Cardiac muscle cell (in vitro differentiated cells and primary cell): ENCODE data around the gene PDE6A. TPM values are rescaled to one million over a fixed set of nuclear protein-coding genes. Genes with fewer than 3 reads are reported as not detected.

Experiments
- DNase-seq, 2 donors: peaks; one replicate each; pipeline versions ENCODE4 v3.0.0 to v3.0.0-alpha.2; 2010 to 2017; ENCODE audit warnings: low read depth in 1 of 2, low spot score in 1 of 2
- H3K27ac ChIP-seq: fragments of 200-600 bp; sonication (generic); 2 replicates; pipeline ENCODE4 v1.5.1; 2016
- H3K27me3 ChIP-seq: fragments of 200-600 bp; sonication (generic); 2 replicates; pipeline ENCODE4 v1.6.0; 2016; ENCODE audit warnings: control low read depth
- H3K36me3 ChIP-seq: fragments of 200-600 bp; sonication (generic); 2 replicates; pipeline ENCODE4 v1.5.1; 2016; ENCODE audit warnings: control low read depth
- H3K4me1 ChIP-seq: fragments of 200-600 bp; sonication (generic); 2 replicates; pipeline ENCODE4 v1.8.1; 2017; ENCODE audit warnings: low read depth, mild to moderate bottlenecking, mixed run types
- H3K4me3 ChIP-seq: fragments of 200-600 bp; sonication (generic); 2 replicates; pipeline ENCODE4 v1.5.1; 2016; ENCODE audit warnings: mild to moderate bottlenecking
- H3K9me3 ChIP-seq: fragments of 200-600 bp; sonication (generic); 2 replicates; pipeline ENCODE4 v1.5.1; 2017; ENCODE audit warnings: low read depth, mild to moderate bottlenecking, control low read depth
- polyA plus RNA-seq: library from polyadenylated mRNA; unstranded; fragments of >200 nt; fragmentation: Nextera tagmentation; extraction: Ambion mirVana; gene quantifications from 2 replicates; pipeline ENCODE4 v1.2.1, GENCODE V29; 2016
- total RNA-seq: library from RNA; depleted of rRNA; stranded (reverse); fragments of >200 nt; gene quantifications from 2 replicates; pipeline ENCODE4 v1.2.3, GENCODE V29; 2016
- TF ChIP-seq, protein P1 (sequence below): IDR thresholded peaks from 2 replicates; pipeline ENCODE4 v1.5.1; 2012; ENCODE audit warnings: low read depth, mild to moderate bottlenecking, low read length

The PDE6A gene
- total and polyA plus RNA-seq, 2 experiments from 2014 or later, result not detected

DNA sequence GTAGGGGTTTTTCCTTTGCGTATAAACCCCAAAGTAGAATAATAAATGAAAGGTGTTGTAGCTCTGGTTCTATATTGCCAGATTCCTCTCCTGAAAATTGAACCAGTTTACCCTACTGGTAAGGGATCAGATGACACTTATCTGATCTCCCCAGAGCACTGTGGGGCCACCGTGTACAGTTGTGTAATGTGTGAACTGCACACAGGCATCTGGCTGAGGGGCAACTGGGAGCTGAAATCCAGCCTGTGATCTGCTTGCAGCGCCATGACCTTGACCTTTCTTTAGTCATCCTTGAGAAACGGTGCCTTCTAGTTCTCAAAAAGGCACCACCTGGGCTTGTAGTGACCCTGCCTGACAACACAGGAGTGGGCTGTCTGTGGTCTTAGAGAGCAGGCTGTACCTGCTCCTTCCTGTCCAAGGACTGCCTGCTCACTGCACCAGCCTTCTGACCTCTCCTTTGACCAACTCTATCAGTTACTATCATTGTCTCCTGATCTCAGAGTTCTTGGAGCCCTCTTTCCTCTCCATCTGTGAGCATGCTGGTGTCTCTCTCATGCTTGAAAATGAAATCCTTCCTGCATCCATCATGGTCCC lies 40.2 kb downstream of the PDE6A start:
- Histone ChIP-seq H3K4me3 (no peak overlapping the region), H3K36me3 (no peaks in the 10 kb centered on the region), H3K9me3 (no peaks in the 10 kb centered on the region), H3K27ac (peak overlapping the region; percentile 42), H3K27me3 (no peaks in the 10 kb centered on the region), H3K4me1 (peaks cover 8% of the 10 kb centered on the region)
- peak in 1 of 2 donors; percentile 5 for DNase-seq
- TF ChIP-seq, protein P1, sequence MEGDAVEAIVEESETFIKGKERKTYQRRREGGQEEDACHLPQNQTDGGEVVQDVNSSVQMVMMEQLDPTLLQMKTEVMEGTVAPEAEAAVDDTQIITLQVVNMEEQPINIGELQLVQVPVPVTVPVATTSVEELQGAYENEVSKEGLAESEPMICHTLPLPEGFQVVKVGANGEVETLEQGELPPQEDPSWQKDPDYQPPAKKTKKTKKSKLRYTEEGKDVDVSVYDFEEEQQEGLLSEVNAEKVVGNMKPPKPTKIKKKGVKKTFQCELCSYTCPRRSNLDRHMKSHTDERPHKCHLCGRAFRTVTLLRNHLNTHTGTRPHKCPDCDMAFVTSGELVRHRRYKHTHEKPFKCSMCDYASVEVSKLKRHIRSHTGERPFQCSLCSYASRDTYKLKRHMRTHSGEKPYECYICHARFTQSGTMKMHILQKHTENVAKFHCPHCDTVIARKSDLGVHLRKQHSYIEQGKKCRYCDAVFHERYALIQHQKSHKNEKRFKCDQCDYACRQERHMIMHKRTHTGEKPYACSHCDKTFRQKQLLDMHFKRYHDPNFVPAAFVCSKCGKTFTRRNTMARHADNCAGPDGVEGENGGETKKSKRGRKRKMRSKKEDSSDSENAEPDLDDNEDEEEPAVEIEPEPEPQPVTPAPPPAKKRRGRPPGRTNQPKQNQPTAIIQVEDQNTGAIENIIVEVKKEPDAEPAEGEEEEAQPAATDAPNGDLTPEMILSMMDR, result no peak

DNA sequence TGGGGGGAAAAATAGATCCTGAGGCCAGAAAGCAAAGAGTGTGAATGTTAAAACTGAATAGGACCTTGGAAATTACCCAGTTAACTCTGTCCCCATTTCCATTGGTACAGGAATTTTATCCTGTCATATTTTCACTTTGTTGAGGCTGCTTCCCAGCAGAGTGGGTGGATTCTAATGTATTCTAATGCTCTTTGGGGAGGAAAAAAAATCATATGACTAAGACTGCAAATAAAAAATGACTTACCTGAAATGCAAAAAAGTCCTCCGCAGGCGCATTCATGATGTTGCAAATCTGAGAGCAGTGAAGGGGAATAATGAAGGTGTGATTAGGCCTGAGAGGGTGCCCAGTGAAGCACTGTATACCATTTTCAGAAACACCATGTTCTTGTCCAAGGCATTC lies 41.2 kb downstream of the PDE6A start:
- no peak for DNase-seq
- no peaks in the 10 kb centered on the region for H3K36me3 ChIP-seq
- no peak overlapping the region for H3K27ac ChIP-seq
- H3K27me3 ChIP-seq, result no peaks in the 10 kb centered on the region
- no peak overlapping the region for H3K4me3 ChIP-seq
- TF ChIP-seq, protein P1, result no peak
- no peaks in the 10 kb centered on the region for H3K9me3 ChIP-seq
- peaks cover 8% of the 10 kb centered on the region for H3K4me1 ChIP-seq

DNA sequence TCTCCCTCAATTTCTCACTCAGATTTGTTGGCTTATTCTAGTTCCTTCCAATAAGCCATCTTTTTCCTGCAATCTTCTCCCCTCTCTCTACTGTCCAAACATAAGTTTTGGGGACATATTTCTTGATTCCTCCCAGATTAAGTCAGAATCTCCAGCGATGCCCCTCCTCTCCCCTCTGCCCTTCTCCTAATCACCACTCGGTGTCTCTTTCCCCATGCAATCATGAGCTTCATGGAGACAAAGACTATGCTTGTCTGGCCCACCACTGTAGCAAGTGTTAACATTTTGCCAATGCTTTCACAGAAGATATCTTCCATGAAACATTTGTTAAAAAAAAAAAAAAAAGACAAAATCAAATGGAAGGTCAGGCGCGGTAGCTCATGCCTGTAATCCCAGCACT lies 42.4 kb downstream of the PDE6A start:
- TF ChIP-seq, protein P1, result no peak

DNA sequence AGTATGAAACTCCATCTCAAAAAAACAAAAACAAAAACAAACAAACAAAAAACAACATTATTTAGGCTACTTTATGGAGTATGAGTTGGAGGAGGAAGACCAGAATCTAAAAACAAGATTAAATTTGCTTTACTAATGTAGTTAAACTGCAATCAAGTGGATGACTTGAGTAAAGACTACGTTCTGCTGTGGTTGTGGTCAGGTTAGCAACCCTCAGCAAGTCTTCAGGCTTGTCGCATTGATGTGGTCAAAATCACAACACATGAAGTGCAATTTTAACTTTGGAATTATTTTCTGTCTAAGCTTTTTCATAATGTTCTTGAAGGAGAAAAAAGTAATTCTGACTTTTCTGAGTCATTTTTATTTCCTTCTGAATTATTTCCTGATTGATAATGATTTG lies 43.1 kb downstream of the PDE6A start:
- Histone ChIP-seq H3K4me3 (no peak overlapping the region), H3K4me1 (peaks cover 8% of the 10 kb centered on the region), H3K27me3 (no peaks in the 10 kb centered on the region), H3K27ac (no peak overlapping the region), H3K36me3 (no peaks in the 10 kb centered on the region), H3K9me3 (no peaks in the 10 kb centered on the region)
- no peak for DNase-seq
- TF ChIP-seq, protein P1, result no peak

More for the DNA sequence above, 42.4 kb downstream of the PDE6A start:
- H3K9me3 ChIP-seq, result no peaks in the 10 kb centered on the region
- no peaks in the 10 kb centered on the region for H3K27me3 ChIP-seq
- H3K27ac ChIP-seq, result no peak overlapping the region
- peaks cover 8% of the 10 kb centered on the region for H3K4me1 ChIP-seq
- H3K36me3 ChIP-seq, result no peaks in the 10 kb centered on the region
- no peak for DNase-seq
- H3K4me3 ChIP-seq, result no peak overlapping the region

DNA sequence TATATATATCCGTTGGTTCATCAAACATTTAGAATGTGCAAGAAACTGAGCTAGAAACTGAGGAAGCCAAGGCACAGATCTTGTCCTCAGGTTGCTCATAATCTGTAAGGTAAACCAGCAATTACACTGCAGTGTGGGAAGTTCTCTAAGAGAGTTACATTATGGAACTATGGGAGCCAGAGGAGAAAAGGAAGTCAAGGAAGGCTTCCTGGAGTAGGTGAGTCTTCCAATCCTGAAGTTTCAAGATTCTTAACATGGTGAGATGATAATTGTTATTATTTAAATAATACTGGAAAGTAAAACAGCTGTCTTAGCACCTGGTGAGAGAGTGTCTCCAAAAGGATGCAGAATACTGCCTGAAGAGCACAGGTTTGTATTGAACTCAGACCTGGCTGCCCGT lies 44.2 kb downstream of the PDE6A start:
- no peak overlapping the region for H3K4me3 ChIP-seq
- TF ChIP-seq, protein P1, result no peak
- DNase-seq, result no peak
- H3K36me3 ChIP-seq, result no peaks in the 10 kb centered on the region
- H3K27ac ChIP-seq, result no peak overlapping the region
- H3K27me3 ChIP-seq, result no peaks in the 10 kb centered on the region
- peaks cover 8% of the 10 kb centered on the region for H3K4me1 ChIP-seq
- no peaks in the 10 kb centered on the region for H3K9me3 ChIP-seq
